Natural killer cell (primary cell): ENCODE data around the gene EVI5L. TPM values are rescaled to one million over a fixed set of nuclear protein-coding genes. Genes with fewer than 3 reads are reported as not detected.

Experiments used
- ATAC-seq, 3 donors: fragments of 150-1000 bp in 2 of 3; fragments of 200-7000 bp in 1 of 3; cut with Tn5 transposase; 1 replicate in 1 of 3; 2 replicates in 2 of 3; pipeline ENCODE4 v1.10.0; 2021; ENCODE audit warnings: mild to moderate bottlenecking in 2 of 3, moderate library complexity in 2 of 3
- DNase-seq, 2 donors: peaks; one replicate each; pipeline versions ENCODE4 v3.0.0 to v3.0.0-alpha.2; 2013 to 2021; ENCODE audit warnings: mixed read lengths in 1 of 2
- H3K27ac ChIP-seq: one replicate; pipeline ENCODE4 v1.5.1; 2013; ENCODE audit warnings: mild to moderate bottlenecking, low read length
- H3K27me3 ChIP-seq: one replicate; pipeline ENCODE4 v1.6.1; 2013; ENCODE audit warnings: low read length; ENCODE audit not compliant: control insufficient read depth, insufficient read depth
- H3K36me3 ChIP-seq: one replicate; pipeline ENCODE4 v1.6.1; 2013; ENCODE audit warnings: low read length; ENCODE audit not compliant: control insufficient read depth, insufficient read depth
- H3K4me1 ChIP-seq: one replicate; pipeline ENCODE4 v1.6.1; 2013; ENCODE audit warnings: low read length; ENCODE audit not compliant: control insufficient read depth, insufficient read depth
- H3K4me3 ChIP-seq: one replicate; pipeline ENCODE4 v1.5.1; 2013; ENCODE audit warnings: low read length
- H3K9me3 ChIP-seq: one replicate; pipeline ENCODE4 v1.6.1; 2013; ENCODE audit warnings: low read length; ENCODE audit not compliant: control insufficient read depth, insufficient read depth
- H3K27ac Mint-ChIP-seq, 2 donors: one replicate each; pipeline ENCODE4 v1.8.0; 2022; ENCODE audit warnings: mild to moderate bottlenecking in 2 of 2, mixed read lengths in 2 of 2, moderate library complexity in 1 of 2
- H3K27me3 Mint-ChIP-seq, 2 donors: one replicate each; pipeline ENCODE4 v1.8.0; 2022; ENCODE audit warnings: low read depth in 2 of 2, mixed read lengths in 2 of 2
- H3K36me3 Mint-ChIP-seq: one replicate; pipeline ENCODE4 v1.8.0; 2022; ENCODE audit warnings: mixed read lengths
- H3K4me1 Mint-ChIP-seq, 2 donors: one replicate each; pipeline ENCODE4 v1.8.0; 2022; ENCODE audit warnings: mixed read lengths in 2 of 2
- H3K4me3 Mint-ChIP-seq: one replicate; pipeline ENCODE4 v1.8.0; 2022; ENCODE audit warnings: mild to moderate bottlenecking, moderate library complexity, mixed read lengths
- H3K9me3 Mint-ChIP-seq, 2 donors: one replicate each; pipeline ENCODE4 v1.8.0; 2022; ENCODE audit warnings: mixed read lengths in 2 of 2
- CTCF ChIP-seq: fragments of 200-600 bp; IDR thresholded peaks from one replicate; pipeline ENCODE4 v1.8.0; 2022; ENCODE audit warnings: antibody characterized with exemption
- WGBS: methylation state at CpG from one replicate; pipeline ENCODE4 v1.1.7; 2013; ENCODE audit warnings: missing lambda C conversion rate; ENCODE audit not compliant: insufficient coverage; 5-methylcytosine and 5-hydroxymethylcytosine counted together
- intact Hi-C: fragments of 100-400 bp; cut with micrococcal nuclease; formaldehyde crosslinking; loops from one replicate; pipeline ENCODE4 v1.14.2; 2022
- total RNA-seq, 4 donors: library from RNA; stranded (reverse); fragments of 120-200 nt in 1 of 4; gene quantifications; one replicate each; pipeline versions ENCODE4 v1.2.3 to v1.2.4, GENCODE V29; 2013 to 2022

The EVI5L gene
- total RNA-seq, 3 donors from 2014 or later (not counting 1 experiment from before 2014, with no cell fraction given), result 9.6 to 13.5 (median 11.3) TPM

- peaks cover 4% of the 10 kb centered on the region for H3K9me3 ChIP-seq
- intact Hi-C loops, result no loop called here
- no peak for ATAC-seq
- DNase-seq, result no peak
- no peak for TF ChIP-seq CTCF
- WGBS, result 88% methylated on average over 14 of the region's 14 CpGs
- H3K9me3 Mint-ChIP-seq, result no peaks in the 10 kb centered on the region
- H3K27ac Mint-ChIP-seq, result no peak overlapping the region
- H3K4me3 Mint-ChIP-seq, result no peak overlapping the region
- H3K36me3 Mint-ChIP-seq, result no peaks in the 10 kb centered on the region
- peaks cover 24% of the 10 kb centered on the region for H3K27me3 ChIP-seq
- H3K36me3 ChIP-seq, result no peaks in the 10 kb centered on the region
- H3K27me3 Mint-ChIP-seq, result peaks cover 9 to 16% of the 10 kb centered on the region in 2 donors
- peaks cover 15% of the 10 kb centered on the region for H3K4me1 ChIP-seq
- H3K4me3 ChIP-seq, result no peak overlapping the region
- H3K4me1 Mint-ChIP-seq, result peaks cover 0 to 6% of the 10 kb centered on the region in 2 donors
- H3K27ac ChIP-seq, result no peak overlapping the region
These were observed 30.9 kb downstream of the EVI5L start for GRCh38 chr19:7860714-7861618.

- Mint-ChIP-seq H3K36me3 (no peaks in the 10 kb centered on the region), H3K27ac (no peak overlapping the region), H3K4me1 (peaks cover 0 to 6% of the 10 kb centered on the region in 2 donors), H3K9me3 (no peaks in the 10 kb centered on the region), H3K4me3 (peak overlapping the region; percentile 35), H3K27me3 (peaks cover 9 to 18% of the 10 kb centered on the region in 2 donors)
- Histone ChIP-seq H3K27me3 (peaks cover 27% of the 10 kb centered on the region), H3K27ac (no peak overlapping the region), H3K9me3 (peaks cover 4% of the 10 kb centered on the region), H3K36me3 (no peaks in the 10 kb centered on the region), H3K4me3 (peak overlapping the region; percentile 18), H3K4me1 (peaks cover 15% of the 10 kb centered on the region)
- TF ChIP-seq CTCF, result no peak
- WGBS, result 21% methylated on average over 63 of the region's 63 CpGs
- DNase-seq, result no peak
- peak in 2 of 3 donors; percentile 4 to 17 for ATAC-seq
- intact Hi-C loops, result no loop called here
These were observed 31.8 kb downstream of the EVI5L start for GRCh38 chr19:7861619-7862412.

- Mint-ChIP-seq H3K27me3 (peaks cover 9 to 21% of the 10 kb centered on the region in 2 donors), H3K9me3 (no peaks in the 10 kb centered on the region), H3K4me1 (peaks cover 0 to 6% of the 10 kb centered on the region in 2 donors), H3K27ac (no peak overlapping the region), H3K4me3 (no peak overlapping the region), H3K36me3 (no peaks in the 10 kb centered on the region)
- ATAC-seq, result peak; percentile 75 to 84 (median 80)
- H3K4me3 ChIP-seq, result peak overlapping the region; percentile 18
- H3K27ac ChIP-seq, result no peak overlapping the region
- peaks cover 4% of the 10 kb centered on the region for H3K9me3 ChIP-seq
- WGBS, result 2% methylated on average over 54 of the region's 67 CpGs
- H3K36me3 ChIP-seq, result no peaks in the 10 kb centered on the region
- peaks cover 15% of the 10 kb centered on the region for H3K4me1 ChIP-seq
- DNase-seq, result peak; percentile 56 to 79
- peaks cover 29% of the 10 kb centered on the region for H3K27me3 ChIP-seq
- TF ChIP-seq CTCF, result no peak
- intact Hi-C loops, result no loop called here
These were observed 32.5 kb downstream of the EVI5L start for GRCh38 chr19:7862413-7862951.
